OCI-LY7 (cell line): ENCODE results near the gene MYBPC2. TPM values are rescaled to one million over a fixed set of nuclear protein-coding genes. Genes with fewer than 3 reads are reported as not detected.

Experiments
- BruUV-seq: library from RNA; stranded (reverse); fragments of 400-500 nt; replicated peaks from 2 replicates; lab custom pipeline; 2021; lab: Mats Ljungman, UMichigan
- CTCF ChIA-PET: fragments of 300-600 bp; sonication (Branson Sonifier 250); formaldehyde crosslinking; loops from one replicate; lab custom pipeline; 2022; ENCODE audit warnings: antibody characterized with exemption; ENCODE audit not compliant: unreplicated experiment; lab: Charles Lee
- POLR2A ChIA-PET: fragments of 300-600 bp; sonication (Branson Sonifier 250); formaldehyde crosslinking; loops from one replicate; lab custom pipeline; 2022; ENCODE audit warnings: antibody characterized with exemption; lab: Charles Lee
- DNase-seq: peaks from one replicate; pipeline ENCODE4 v3.0.0-alpha.2; 2015; ENCODE audit warnings: low spot score
- H2AFZ ChIP-seq: fragments of 200-600 bp; sonication (generic), shearing (Covaris generic); 2 replicates; pipeline ENCODE4 v1.6.1; 2014; ENCODE audit warnings: mild to moderate bottlenecking, antibody characterized with exemption, low read length, moderate library complexity
- H3K27ac ChIP-seq: fragments of 200-600 bp; sonication (generic); 2 replicates; pipeline ENCODE4 v1.5.1; 2014; ENCODE audit warnings: mixed run types, low read depth, mild to moderate bottlenecking, moderate library complexity, low read length, inconsistent platforms; ENCODE audit not compliant: poor library complexity, severe bottlenecking
- H3K36me3 ChIP-seq: fragments of 200-600 bp; sonication (generic); 2 replicates; pipeline ENCODE4 v1.6.1; 2014; ENCODE audit warnings: mild to moderate bottlenecking, antibody characterized with exemption, low read length, moderate library complexity, mixed read lengths; ENCODE audit not compliant: insufficient read depth
- H3K4me1 ChIP-seq: fragments of 200-600 bp; sonication (generic); 2 replicates; pipeline ENCODE4 v1.5.1; 2014; ENCODE audit warnings: mild to moderate bottlenecking, low read length; ENCODE audit not compliant: insufficient read depth, poor library complexity, severe bottlenecking
- H3K4me2 ChIP-seq: fragments of 200-600 bp; sonication (generic); 2 replicates; pipeline ENCODE4 v1.6.1; 2014; ENCODE audit warnings: mild to moderate bottlenecking, low read length
- H3K4me3 ChIP-seq: fragments of 200-600 bp; sonication (generic); 2 replicates; pipeline ENCODE4 v1.5.1; 2014; ENCODE audit warnings: mild to moderate bottlenecking, low read depth, low read length; ENCODE audit not compliant: poor library complexity, severe bottlenecking
- H3K79me2 ChIP-seq: fragments of 200-600 bp; sonication (generic); 2 replicates; pipeline ENCODE4 v1.6.1; 2016; ENCODE audit warnings: low read depth, mild to moderate bottlenecking, low read length, moderate library complexity, mixed read lengths; ENCODE audit not compliant: insufficient read depth
- H3K9me2 ChIP-seq: fragments of 200-600 bp; sonication (generic); 2 replicates; pipeline ENCODE4 v1.6.1; 2016; ENCODE audit warnings: mild to moderate bottlenecking, low read length, mixed read lengths; ENCODE audit not compliant: insufficient read depth
- H3K9me3 ChIP-seq: fragments of 200-600 bp; sonication (generic); 2 replicates; pipeline ENCODE4 v1.6.1; 2014; ENCODE audit warnings: mild to moderate bottlenecking, mixed run types, low read length, mixed read lengths
- H4K20me1 ChIP-seq: fragments of 200-600 bp; sonication (generic); 2 replicates; pipeline ENCODE4 v1.6.1; 2014; ENCODE audit warnings: mild to moderate bottlenecking, antibody characterized with exemption, low read length, moderate library complexity, mixed read lengths; ENCODE audit not compliant: insufficient read depth
- EZH2phosphoT487 ChIP-seq: fragments of 200-600 bp; sonication (generic); IDR thresholded peaks from 2 replicates; pipeline ENCODE4 v1.6.1; 2018; ENCODE audit warnings: low read depth, borderline replicate concordance, mild to moderate bottlenecking, mixed run types, antibody characterized with exemption, low read length, moderate library complexity, mixed read lengths
- intact Hi-C: fragments of 100-400 bp; cut with micrococcal nuclease; formaldehyde crosslinking; loops from one replicate; pipeline ENCODE4 v1.10.0; 2022; ENCODE audit not compliant: unreplicated experiment
- total RNA-seq, 2 experiments: library from RNA; depleted of rRNA in 1 of 2; stranded (reverse); fragments of >200 nt in 1 of 2; shearing (Covaris generic) in 1 of 2; gene quantifications; 2 replicates each; pipeline ENCODE4 v1.2.3, GENCODE V29; 2014 to 2022
- TF ChIP-seq, protein P1 (sequence below): fragments of 200-600 bp; sonication (generic); conservative IDR thresholded peaks from 2 replicates; pipeline ENCODE4 v1.5.1; 2014; ENCODE audit warnings: mild to moderate bottlenecking, antibody characterized with exemption, low read length, moderate library complexity, mixed read lengths

The MYBPC2 gene
- total RNA-seq, 2 experiments from 2014 or later = 15.4 to 28.2 TPM

DNA sequence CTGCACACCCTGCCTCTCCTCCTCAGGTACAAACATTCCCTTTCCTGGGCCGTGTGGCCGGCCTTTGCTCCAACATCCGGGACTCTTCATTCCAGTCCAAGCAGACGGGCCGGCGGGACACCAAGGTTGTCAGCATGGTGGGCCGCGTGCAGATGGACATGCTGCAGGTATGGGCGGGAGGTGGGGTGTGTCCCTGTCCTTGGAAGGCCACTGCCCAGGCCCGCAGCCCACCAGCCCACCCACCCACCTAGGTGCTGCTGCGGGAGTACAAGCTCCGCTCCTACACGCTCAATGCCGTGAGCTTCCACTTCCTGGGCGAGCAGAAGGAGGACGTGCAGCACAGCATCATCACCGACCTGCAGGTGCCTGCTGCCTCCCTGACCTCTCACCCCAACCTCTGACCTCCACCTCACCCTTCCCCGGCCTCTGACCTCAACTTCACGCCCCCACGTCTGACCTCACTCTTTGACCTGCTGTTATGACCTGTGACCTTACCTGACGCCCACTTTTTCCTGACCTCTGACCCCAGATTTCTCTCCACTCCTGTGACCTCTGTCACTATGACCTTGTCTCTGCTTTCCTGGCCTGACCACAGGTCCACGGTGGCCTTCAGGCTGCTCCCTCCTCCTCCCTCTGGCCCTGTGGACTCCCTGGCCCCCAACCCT, 26.4 kb upstream of the MYBPC2 start:
- intact Hi-C loops = no loop called here
- CTCF ChIA-PET = interaction anchor here (0.6 kb wide), 1 partner anchor 270 kb away, joined by 9 read pairs; no protein-coding TSS in a partner anchor
- POLR2A ChIA-PET = no interaction called here

DNA sequence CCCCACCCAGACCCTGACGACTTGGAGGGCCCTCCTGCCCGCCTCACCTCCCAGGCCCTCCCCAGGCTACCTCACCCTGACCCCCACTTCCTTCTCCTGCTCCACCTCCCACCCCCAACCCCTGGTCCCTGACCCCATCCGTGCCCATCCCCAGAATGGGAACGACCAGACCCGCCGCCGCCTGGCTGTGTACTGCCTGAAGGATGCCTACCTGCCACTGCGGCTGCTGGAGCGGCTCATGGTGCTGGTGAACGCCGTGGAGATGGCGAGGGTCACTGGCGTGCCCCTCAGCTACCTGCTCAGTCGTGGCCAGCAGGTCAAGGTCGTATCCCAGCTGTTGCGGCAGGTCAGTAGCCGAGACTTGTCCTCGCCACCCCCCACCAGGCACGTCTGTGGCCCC, 25.9 kb upstream of the MYBPC2 start:
- no peak overlapping the region for H3K4me2 ChIP-seq
- H4K20me1 ChIP-seq = no peaks in the 10 kb centered on the region
- H3K9me3 ChIP-seq = no peaks in the 10 kb centered on the region
- no peaks in the 10 kb centered on the region for H3K4me1 ChIP-seq
- H3K9me2 ChIP-seq = no peaks in the 10 kb centered on the region
- H3K27ac ChIP-seq = no peak overlapping the region
- BruUV-seq = no TSS peak
- intact Hi-C loops = no loop called here
- TF ChIP-seq, protein P1, sequence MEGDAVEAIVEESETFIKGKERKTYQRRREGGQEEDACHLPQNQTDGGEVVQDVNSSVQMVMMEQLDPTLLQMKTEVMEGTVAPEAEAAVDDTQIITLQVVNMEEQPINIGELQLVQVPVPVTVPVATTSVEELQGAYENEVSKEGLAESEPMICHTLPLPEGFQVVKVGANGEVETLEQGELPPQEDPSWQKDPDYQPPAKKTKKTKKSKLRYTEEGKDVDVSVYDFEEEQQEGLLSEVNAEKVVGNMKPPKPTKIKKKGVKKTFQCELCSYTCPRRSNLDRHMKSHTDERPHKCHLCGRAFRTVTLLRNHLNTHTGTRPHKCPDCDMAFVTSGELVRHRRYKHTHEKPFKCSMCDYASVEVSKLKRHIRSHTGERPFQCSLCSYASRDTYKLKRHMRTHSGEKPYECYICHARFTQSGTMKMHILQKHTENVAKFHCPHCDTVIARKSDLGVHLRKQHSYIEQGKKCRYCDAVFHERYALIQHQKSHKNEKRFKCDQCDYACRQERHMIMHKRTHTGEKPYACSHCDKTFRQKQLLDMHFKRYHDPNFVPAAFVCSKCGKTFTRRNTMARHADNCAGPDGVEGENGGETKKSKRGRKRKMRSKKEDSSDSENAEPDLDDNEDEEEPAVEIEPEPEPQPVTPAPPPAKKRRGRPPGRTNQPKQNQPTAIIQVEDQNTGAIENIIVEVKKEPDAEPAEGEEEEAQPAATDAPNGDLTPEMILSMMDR = no peak
- TF ChIP-seq EZH2phosphoT487 = no peak
- POLR2A ChIA-PET = no interaction called here
- H3K4me3 ChIP-seq = no peak overlapping the region
- H3K79me2 ChIP-seq = no peaks in the 10 kb centered on the region
- CTCF ChIA-PET = interaction anchor here (0.6 kb wide), 1 partner anchor 271 kb away, joined by 9 read pairs; no protein-coding TSS in a partner anchor
- peaks cover 91% of the 10 kb centered on the region for H3K36me3 ChIP-seq
- no peak for DNase-seq
- no peak overlapping the region for H2AFZ ChIP-seq

More for the DNA sequence above, 26.4 kb upstream of the MYBPC2 start:
- TF ChIP-seq EZH2phosphoT487 = no peak
- TF ChIP-seq, protein P1 = no peak
- H3K27ac ChIP-seq = no peak overlapping the region
- no peak overlapping the region for H3K4me3 ChIP-seq
- peaks cover 92% of the 10 kb centered on the region for H3K36me3 ChIP-seq
- no peak overlapping the region for H3K4me2 ChIP-seq
- no TSS peak for BruUV-seq
- H3K79me2 ChIP-seq = no peaks in the 10 kb centered on the region
- H2AFZ ChIP-seq = no peak overlapping the region
- no peaks in the 10 kb centered on the region for H3K9me3 ChIP-seq
- H3K9me2 ChIP-seq = no peaks in the 10 kb centered on the region
- H3K4me1 ChIP-seq = no peaks in the 10 kb centered on the region
- DNase-seq = no peak
- no peaks in the 10 kb centered on the region for H4K20me1 ChIP-seq

DNA sequence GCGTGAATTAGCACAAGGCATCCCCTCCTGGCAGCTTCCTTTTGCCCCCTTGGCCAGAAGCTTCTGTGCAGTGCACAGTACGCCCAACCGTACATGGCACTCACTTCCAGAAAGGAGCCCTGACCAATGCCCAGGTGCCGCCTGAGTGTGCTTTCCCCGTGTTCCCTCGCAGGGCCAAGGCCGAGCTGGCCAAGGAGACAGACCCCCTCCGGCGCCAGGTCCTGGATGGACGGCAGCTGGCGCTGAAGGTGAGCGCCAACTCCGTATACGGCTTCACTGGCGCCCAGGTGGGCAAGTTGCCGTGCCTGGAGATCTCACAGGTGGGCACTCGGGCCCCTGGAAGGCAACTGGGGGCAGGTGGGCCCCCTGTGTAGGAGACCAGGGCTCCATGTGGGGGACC, 23.3 kb upstream of the MYBPC2 start:
- POLR2A ChIA-PET = no interaction called here
- intact Hi-C loops = no loop called here
- no TSS peak for BruUV-seq

More for the DNA sequence above, 23.3 kb upstream of the MYBPC2 start:
- CTCF ChIA-PET = no interaction called here
- H2AFZ ChIP-seq = no peak overlapping the region
- no peaks in the 10 kb centered on the region for H4K20me1 ChIP-seq
- peaks cover 5% of the 10 kb centered on the region for H3K4me1 ChIP-seq
- TF ChIP-seq, protein P1 = no peak
- TF ChIP-seq EZH2phosphoT487 = no peak
- H3K79me2 ChIP-seq = no peaks in the 10 kb centered on the region
- H3K9me2 ChIP-seq = no peaks in the 10 kb centered on the region
- H3K9me3 ChIP-seq = no peaks in the 10 kb centered on the region
- no peak overlapping the region for H3K4me2 ChIP-seq
- no peak overlapping the region for H3K27ac ChIP-seq
- H3K4me3 ChIP-seq = no peak overlapping the region
- DNase-seq = no peak
- peaks cover 90% of the 10 kb centered on the region for H3K36me3 ChIP-seq
